Activated CD4-positive, CD25-positive, alpha-beta regulatory T cell treated with anti-CD3 and anti-CD28 coated beads, Interleukin-2, amount 50 U/mL, for 24 hours (primary cell): ENCODE data around the gene ZSCAN5B.

Source experiments
- ATAC-seq, 2 donors: fragments of 150-1000 bp; cut with Tn5 transposase; one replicate each; pipeline ENCODE4 v1.10.0; 2021; ENCODE audit warnings: mild to moderate bottlenecking in 1 of 2, moderate library complexity in 1 of 2

Gene ZSCAN5B

DNA sequence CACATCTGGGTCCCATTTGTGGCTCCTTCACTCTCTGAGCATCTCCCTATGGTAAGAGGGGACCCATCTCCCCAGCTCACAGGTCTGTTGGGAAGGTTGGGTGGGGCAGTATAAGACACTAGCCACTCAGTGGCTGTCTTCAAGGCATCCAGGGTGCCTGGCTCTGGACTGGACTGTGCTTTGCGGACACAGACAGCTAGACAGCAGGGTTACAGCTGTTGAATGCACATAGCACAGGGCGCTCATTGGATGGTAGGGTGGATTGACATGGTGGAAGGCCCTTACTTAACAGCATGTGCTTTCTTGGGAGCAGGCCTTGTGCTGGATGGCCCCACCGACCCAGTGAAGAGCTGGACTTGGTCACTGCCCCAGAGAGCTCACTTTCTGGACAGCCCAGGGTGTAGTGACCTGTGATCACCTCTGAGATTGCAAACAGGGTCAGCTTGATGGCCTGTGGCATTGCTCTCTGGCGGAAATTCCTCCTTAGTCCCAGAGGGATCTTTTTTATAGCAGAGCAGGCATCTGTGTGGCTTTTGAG lies 54.6 kb downstream of the ZSCAN5B start:
- no peak for ATAC-seq

DNA sequence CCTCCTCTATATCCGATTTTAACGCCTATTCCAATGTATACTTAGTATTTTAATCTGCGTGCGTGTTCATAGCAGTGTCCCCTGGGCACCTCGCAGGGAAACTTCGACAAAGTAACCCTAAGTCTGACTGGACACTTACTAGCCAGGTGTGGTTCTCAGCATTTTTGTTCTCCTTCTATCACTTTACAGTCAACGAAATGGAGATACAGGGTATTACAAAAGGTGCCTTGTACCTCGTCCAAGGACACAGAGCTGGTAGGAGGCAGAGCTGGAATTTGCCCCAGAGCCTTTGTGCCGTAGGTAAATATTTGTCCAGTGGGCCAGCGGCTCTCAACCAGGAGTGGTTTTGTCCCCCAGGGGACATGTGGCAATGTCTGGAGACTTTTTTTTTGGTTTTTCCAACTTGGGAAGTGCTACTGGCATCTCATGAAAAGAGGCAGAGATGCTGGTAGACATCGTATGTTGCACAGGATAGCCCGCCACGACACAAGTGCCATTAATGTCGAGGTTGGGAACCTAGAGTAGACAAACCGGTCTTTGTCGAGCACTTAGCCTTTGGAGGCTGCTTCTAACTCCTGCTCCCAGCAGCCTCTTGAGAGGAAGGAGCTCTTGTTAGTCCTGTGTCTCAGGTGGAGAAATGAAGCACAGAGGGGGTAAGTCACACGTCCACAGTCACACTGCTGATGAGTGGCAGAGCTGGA lies 55.3 kb downstream of the ZSCAN5B start:
- no peak for ATAC-seq

DNA sequence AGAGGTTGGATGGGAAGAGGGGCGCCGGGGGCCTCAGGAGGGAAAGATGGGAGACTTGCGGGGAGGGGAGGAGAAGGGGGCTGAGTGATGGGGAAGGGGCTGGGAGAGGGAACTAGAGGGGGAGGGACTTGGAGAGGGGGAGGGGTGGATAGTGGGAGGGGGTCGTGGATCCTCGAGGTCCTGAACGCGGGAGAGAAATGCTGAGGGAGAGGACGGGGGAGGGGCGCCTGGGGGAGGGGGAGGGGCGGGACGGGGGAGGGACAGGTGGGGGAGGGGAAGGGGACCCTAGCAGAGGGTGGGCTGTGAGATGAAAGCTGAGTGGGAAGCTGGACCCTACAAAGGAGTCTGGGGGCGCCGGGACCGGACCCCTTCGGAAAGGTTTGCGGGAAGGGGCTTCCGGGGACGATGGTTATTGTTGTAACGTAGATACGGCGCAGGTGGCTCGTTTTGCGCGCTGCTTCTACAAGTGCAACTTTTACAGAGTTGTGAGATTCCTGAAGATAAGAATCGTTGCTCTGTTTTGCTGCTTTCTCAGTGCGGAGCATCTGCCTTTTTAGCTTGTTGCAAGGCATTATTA lies 56.1 kb downstream of the ZSCAN5B start:
- no peak for ATAC-seq

DNA sequence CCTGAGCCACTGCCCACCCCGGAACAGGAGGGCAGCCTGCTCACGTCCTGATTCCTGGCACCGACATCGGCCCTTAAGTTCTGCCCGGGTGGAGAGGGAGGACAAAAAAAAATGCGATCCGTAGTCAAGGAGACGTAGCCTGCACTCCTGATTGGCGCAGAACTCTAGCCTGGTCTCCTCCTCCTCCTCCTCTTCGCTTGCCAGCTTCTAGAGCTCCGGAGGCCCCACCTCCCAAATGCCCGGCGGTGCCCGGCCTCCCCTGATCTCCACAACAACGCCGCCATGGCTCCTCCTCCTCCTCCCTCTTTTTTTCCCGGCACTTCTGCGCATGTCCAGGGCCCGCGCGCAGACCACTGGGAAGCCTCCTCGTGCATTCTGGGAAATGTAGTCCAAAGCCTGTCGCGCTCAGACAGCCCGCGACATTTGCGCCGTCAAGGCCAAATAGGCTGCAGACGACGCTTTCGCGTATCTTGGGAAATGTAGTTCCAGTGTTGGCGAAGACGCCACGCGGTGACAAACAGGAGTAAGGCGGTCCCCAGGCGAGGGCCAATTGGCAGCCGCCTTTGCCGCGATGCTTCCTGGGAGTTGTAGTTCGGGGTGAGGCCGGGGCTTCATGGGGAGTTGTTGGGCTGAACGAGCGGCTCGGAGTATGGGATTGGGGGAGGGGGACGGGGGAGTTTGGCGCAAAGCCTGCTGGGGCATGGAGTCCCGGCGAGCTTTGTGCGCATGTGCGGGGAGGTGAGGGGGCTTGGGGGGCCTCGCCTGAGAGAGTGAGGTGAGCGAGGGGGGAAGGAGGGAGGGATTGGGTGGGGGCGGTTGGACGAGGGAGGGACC lies 56.8 kb downstream of the ZSCAN5B start, which contains the start of gene ZNF444:
TSS of gene ZNF444 (plus strand) at position 705 of the 834 bp plus-strand sequence. CDS start 5,625 bp downstream, outside the sequence.
- peak; percentile 92 for ATAC-seq

DNA sequence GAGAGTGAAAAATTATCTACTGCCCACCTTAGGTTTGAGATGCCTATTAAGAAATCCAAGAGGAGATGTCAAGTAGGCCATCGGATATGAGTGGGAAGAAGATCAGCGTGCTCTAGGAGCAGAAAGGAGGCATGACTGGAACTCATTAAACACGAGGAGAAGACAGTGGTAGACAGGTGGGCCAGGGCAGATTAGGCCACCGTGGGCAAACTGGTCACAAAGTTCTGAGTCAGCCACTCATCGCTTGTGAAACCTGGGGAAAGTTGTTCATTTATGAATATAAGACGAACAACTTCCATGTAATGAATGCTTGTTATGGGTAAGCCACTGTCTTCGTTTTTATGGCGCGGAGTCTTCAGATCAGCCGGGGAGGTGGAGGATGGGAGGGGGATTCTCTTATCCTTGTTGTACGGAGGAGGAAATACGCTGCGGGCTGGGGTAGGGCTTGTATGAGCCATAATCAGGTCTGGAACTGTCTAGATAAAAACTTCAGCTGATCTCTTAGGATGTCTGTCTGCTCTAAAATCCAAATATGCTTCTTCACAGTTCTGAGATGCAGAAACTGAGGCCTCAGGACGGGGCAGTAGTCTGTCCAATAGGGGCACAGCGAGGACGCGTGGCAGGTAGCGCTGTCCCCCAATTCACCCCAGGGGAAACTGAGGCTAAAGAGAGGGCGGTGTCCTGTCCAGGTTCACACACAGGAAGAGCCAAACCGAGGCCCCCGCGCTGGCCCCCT lies 57.6 kb downstream of the ZSCAN5B start:
- ATAC-seq = no peak
